Stimulated activated naive CD8-positive, alpha-beta T cell treated with anti-CD3 and anti-CD28 coated beads, Interleukin-15, Interleukin-2, amounts not matched to agents 100 U/mL and 50 U/mL, for 24 hours (primary cell): ENCODE results near the gene FRS3.

Source experiments
- ATAC-seq: fragments of 150-1000 bp; cut with Tn5 transposase; one replicate; pipeline ENCODE4 v1.10.0; 2021
- DNase-seq: peaks from one replicate; pipeline ENCODE4 v3.0.0; 2021

Gene FRS3

GRCh38 chr6:41728073-41728936 lies 51.4 kb downstream of the FRS3 start:
- no peak for ATAC-seq
- no peak for DNase-seq

DNA sequence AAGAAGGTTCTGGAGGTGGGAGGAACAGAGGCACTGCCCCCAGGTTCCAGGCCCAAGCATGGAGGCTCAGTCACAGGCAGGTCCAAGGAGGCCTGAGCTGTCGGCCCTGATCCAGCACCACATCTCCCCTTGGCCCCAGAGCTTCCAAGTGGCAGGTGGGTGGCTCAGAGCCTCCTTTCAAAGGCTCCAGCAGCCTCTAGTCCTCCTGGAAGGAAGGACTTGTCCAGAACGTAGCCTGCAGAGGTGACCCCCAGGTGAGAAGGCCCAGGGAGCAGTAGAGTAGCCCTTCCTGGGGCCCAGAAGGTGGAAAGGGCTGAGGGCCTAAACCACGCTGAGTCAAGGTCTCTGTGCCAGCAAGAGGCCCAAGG lies 52.0 kb downstream of the FRS3 start:
- DNase-seq (no peak), ATAC-seq (no peak)

GRCh38 chr6:41726876-41727275 lies 52.8 kb downstream of the FRS3 start:
- ATAC-seq (no peak), DNase-seq (no peak)

GRCh38 chr6:41724586-41725501 lies 54.9 kb downstream of the FRS3 start:
- no peak for DNase-seq
- no peak for ATAC-seq

DNA sequence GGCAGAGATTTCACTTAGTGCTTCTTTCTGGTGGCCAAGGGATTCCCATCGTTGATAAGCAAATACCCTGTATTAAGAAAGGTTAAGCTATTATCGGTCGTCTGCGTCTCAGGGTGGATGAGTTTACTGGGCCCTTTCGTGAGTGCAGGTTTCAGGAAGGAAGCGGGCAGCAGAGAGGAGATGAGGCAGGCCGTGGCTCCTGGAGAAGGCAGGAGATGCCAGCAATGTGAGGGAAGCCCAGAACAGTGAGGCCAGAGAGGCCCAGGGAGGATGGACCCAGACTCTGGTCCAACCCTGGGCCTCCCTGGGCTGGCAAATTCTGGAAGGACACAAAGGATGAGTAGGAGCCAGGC lies 55.5 kb downstream of the FRS3 start:
- DNase-seq = no peak
- no peak for ATAC-seq

GRCh38 chr6:41723530-41724227 lies 56.0 kb downstream of the FRS3 start:
- ATAC-seq (peak; percentile 58), DNase-seq (peak; percentile 43)

GRCh38 chr6:41722969-41723529 lies 56.7 kb downstream of the FRS3 start:
- no peak for ATAC-seq
- no peak for DNase-seq

GRCh38 chr6:41721414-41721813 lies 58.3 kb downstream of the FRS3 start:
- ATAC-seq (no peak), DNase-seq (no peak)

DNA sequence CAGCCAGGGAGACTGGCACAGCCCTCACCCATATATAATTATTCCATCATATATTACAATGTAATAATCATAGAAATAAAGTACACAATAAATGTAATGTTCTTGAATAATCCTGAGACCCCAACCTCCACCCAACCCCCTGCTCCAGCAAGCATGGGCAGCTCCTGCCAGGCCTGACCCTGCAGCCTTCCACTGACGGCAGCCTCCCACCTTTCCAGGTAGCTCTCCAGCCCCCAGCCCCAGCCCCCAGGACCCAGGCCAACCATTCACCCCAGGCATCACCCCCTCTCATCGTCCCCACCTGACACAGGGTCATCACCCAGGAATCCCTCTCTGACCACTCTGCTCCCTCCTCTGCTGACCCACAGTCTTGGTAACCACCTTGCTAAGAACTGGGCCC lies 58.9 kb downstream of the FRS3 start:
- no peak for ATAC-seq
- no peak for DNase-seq

- ATAC-seq (no peak), DNase-seq (no peak)
Measured at GRCh38 chr6:41720262-41720620, 59.5 kb downstream of the FRS3 start.
